DOHH2 (cell line): Measurements from ENCODE around the gene CLIC1.

Experiments used
- H3F3A ChIP-seq: fragments of 200-600 bp; sonication (generic), shearing (Covaris generic); 2 replicates; pipeline ENCODE4 v1.6.0; 2016; ENCODE audit warnings: antibody characterized with exemption, mild to moderate bottlenecking; ENCODE audit not compliant: control insufficient read depth, insufficient read depth
- H3K27ac ChIP-seq: fragments of 200-600 bp; sonication (generic); 2 replicates; pipeline ENCODE4 v1.5.1; 2014; ENCODE audit warnings: low read depth, mild to moderate bottlenecking, low read length, moderate library complexity
- H3K27me3 ChIP-seq: fragments of 200-600 bp; sonication (generic); 2 replicates; pipeline ENCODE4 v1.6.1; 2014; ENCODE audit warnings: mild to moderate bottlenecking, low read length, mixed read lengths; ENCODE audit not compliant: control insufficient read depth
- H3K36me3 ChIP-seq: fragments of 200-600 bp; sonication (generic); 2 replicates; pipeline ENCODE4 v1.6.1; 2014; ENCODE audit warnings: mild to moderate bottlenecking, low read length, moderate library complexity, mixed read lengths; ENCODE audit not compliant: control insufficient read depth
- H3K4me1 ChIP-seq: fragments of 200-600 bp; sonication (generic); 2 replicates; pipeline ENCODE4 v1.6.1; 2014; ENCODE audit warnings: mild to moderate bottlenecking, low read length, mixed read lengths; ENCODE audit not compliant: control insufficient read depth
- H3K4me2 ChIP-seq: fragments of 200-600 bp; sonication (generic); 2 replicates; pipeline ENCODE4 v1.6.0; 2014; ENCODE audit warnings: mild to moderate bottlenecking, low read length, moderate library complexity
- H3K4me3 ChIP-seq: fragments of 200-600 bp; sonication (generic); 2 replicates; pipeline ENCODE4 v1.5.1; 2014; ENCODE audit warnings: mild to moderate bottlenecking, low read length, mixed read lengths
- H3K79me2 ChIP-seq: fragments of 200-600 bp; sonication (generic); 2 replicates; pipeline ENCODE4 v1.6.1; 2014; ENCODE audit warnings: mild to moderate bottlenecking, low read length, mixed read lengths; ENCODE audit not compliant: control insufficient read depth
- H3K9me2 ChIP-seq: fragments of 200-600 bp; sonication (generic); replicated peaks from 2 replicates; pipeline ENCODE4 v1.6.1; 2014; ENCODE audit warnings: mild to moderate bottlenecking, low read length, mixed read lengths; ENCODE audit not compliant: control insufficient read depth
- H3K9me3 ChIP-seq: fragments of 200-600 bp; sonication (generic); 2 replicates; pipeline ENCODE4 v1.6.1; 2014; ENCODE audit warnings: antibody characterized with exemption, low read length, mixed read lengths; ENCODE audit not compliant: control insufficient read depth, insufficient read depth
- H4K20me1 ChIP-seq: fragments of 200-600 bp; sonication (generic); 2 replicates; pipeline ENCODE4 v1.6.0; 2014; ENCODE audit warnings: low read depth, mild to moderate bottlenecking, antibody characterized with exemption, low read length, moderate library complexity; ENCODE audit not compliant: control insufficient read depth, insufficient read depth
- CTCF ChIP-seq: fragments of 200-600 bp; sonication (generic); IDR thresholded peaks from one replicate; pipeline ENCODE4 v1.5.1; 2014; ENCODE audit warnings: antibody characterized with exemption, mild to moderate bottlenecking, low read depth, low read length; ENCODE audit not compliant: poor library complexity, severe bottlenecking
- EZH2phosphoT487 ChIP-seq: fragments of 200-600 bp; sonication (generic); IDR thresholded peaks from 2 replicates; pipeline ENCODE4 v1.6.1; 2017; ENCODE audit warnings: borderline replicate concordance, mild to moderate bottlenecking, antibody characterized with exemption, low read length, moderate library complexity, mixed read lengths

The CLIC1 gene

GRCh38 chr6:31693535-31693934, 42.8 kb downstream of the CLIC1 start:
- Histone ChIP-seq H3K4me1 (peaks cover 15% of the 10 kb centered on the region), H3K36me3 (peaks cover 56% of the 10 kb centered on the region), H3K79me2 (no peaks in the 10 kb centered on the region), H3K27me3 (no peaks in the 10 kb centered on the region), H3K27ac (no peak overlapping the region), H3K9me3 (no peaks in the 10 kb centered on the region), H3K4me2 (no peak overlapping the region), H3F3A (peaks cover 7% of the 10 kb centered on the region), H3K9me2 (no peaks in the 10 kb centered on the region), H3K4me3 (no peak overlapping the region), H4K20me1 (no peaks in the 10 kb centered on the region)
- TF ChIP-seq CTCF (no peak), EZH2phosphoT487 (no peak)

DNA sequence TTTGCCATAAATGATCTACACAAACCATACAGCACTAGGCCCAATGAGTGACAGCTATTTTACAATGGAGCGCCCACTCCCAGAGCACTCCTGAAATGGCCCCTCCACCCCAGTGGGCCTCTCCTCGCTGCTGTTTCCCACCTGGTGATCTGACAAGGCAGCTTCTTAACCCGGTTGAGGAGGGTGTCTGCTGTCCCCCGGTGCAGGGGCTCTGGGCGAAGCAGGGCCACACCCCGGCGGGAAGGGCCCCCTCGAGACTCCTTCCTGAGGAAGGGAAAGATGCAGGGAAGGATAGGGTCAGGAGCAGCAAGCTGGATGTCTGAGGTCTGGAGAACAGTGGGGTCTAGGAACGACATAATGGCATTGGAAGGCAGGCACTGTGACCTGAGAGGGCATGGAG, 43.4 kb downstream of the CLIC1 start:
- no peaks in the 10 kb centered on the region for H3K9me2 ChIP-seq
- peaks cover 15% of the 10 kb centered on the region for H3K4me1 ChIP-seq
- peaks cover 62% of the 10 kb centered on the region for H3K36me3 ChIP-seq

GRCh38 chr6:31692353-31692752, 44.0 kb downstream of the CLIC1 start:
- H3K9me3 ChIP-seq = no peaks in the 10 kb centered on the region
- no peaks in the 10 kb centered on the region for H4K20me1 ChIP-seq
- H3F3A ChIP-seq = no peaks in the 10 kb centered on the region
- TF ChIP-seq CTCF (no peak), EZH2phosphoT487 (no peak)
- peaks cover 62% of the 10 kb centered on the region for H3K36me3 ChIP-seq
- peaks cover 15% of the 10 kb centered on the region for H3K4me1 ChIP-seq
- no peaks in the 10 kb centered on the region for H3K79me2 ChIP-seq
- H3K9me2 ChIP-seq = no peaks in the 10 kb centered on the region
- no peaks in the 10 kb centered on the region for H3K27me3 ChIP-seq
- H3K27ac ChIP-seq = no peak overlapping the region
- H3K4me2 ChIP-seq = no peak overlapping the region
- no peak overlapping the region for H3K4me3 ChIP-seq

More for the DNA sequence above, 43.4 kb downstream of the CLIC1 start:
- TF ChIP-seq CTCF = no peak
- TF ChIP-seq EZH2phosphoT487 = no peak
- Histone ChIP-seq H3K79me2 (no peaks in the 10 kb centered on the region), H3K9me3 (no peaks in the 10 kb centered on the region), H3K27ac (no peak overlapping the region), H3K4me2 (no peak overlapping the region), H3F3A (peaks cover 4% of the 10 kb centered on the region), H3K4me3 (no peak overlapping the region), H4K20me1 (no peaks in the 10 kb centered on the region), H3K27me3 (no peaks in the 10 kb centered on the region)
